GM19455 (cell line): Measurements from ENCODE around the gene ARAP1.

Experiments
- ATAC-seq: cut with Tn5 transposase; IDR thresholded peaks from one replicate; pipeline ENCODE4 v1.9.1; 2021; ENCODE audit not compliant: unreplicated experiment

The ARAP1 gene

DNA sequence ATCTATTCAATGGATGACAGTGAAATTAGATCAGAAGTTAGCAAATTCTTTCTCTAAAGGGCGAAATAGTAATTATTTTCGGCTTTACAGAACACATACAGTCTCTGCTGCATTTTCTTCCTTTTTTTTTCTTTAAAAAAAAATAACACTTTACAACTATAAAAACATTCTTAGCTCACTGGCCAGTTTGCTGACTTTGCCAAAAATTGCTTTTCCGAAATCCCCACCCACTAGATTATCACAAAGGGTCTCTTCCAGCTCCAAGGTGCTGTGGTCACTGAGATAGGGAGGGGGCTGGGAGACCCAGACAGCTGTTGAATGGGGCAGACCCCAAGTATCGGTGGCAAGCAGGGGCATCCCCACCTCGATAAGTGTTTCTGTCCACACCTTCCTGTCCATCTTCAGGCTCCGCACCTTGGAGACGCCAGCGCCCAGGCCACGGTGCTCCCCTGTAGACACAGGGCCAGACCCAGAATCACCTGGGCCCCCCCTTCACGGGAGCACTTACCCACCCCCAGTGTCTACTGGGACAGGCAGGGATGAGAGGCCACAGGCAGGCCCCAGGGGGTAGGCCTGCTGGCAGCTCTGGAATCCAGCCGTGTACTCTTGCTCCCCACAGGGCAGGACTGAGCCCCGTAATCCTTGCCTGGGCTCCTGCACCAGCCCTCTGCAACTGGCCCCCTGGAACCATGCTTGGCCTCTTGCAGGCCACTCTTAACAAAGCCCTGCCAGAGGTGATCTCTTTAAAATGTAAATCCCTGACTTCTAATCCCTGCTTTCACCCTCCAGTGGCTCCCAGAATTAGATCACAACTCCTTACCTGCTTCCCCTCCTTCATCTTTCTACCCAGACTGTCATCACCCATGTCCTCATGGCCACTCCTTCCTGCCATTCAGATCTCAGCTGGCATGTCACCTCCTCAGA, 46.5 kb downstream of the ARAP1 start:
- no peak for ATAC-seq

DNA sequence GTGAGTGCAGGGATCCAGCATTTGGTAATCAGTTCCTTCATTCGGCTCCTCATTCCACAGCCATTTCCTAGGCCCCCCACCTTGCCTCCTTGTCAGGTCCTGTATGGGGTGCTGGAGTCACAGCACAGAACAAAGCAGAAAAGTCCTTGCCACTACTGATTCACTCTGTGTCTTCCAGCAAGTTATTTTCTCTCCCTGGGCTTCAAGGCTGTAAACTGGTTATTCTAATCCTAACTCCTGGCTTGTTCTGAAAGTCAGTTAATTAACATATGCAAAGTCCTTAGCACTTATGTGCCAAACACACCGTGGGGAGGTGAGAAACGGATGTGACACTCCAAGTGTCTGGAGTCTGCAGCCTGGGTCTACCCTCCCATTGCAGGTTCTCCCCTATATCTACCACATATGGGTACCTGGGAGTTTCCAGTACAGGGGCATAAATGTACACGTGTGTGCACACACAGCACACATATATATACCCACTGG, 47.4 kb downstream of the ARAP1 start:
- no peak for ATAC-seq

DNA sequence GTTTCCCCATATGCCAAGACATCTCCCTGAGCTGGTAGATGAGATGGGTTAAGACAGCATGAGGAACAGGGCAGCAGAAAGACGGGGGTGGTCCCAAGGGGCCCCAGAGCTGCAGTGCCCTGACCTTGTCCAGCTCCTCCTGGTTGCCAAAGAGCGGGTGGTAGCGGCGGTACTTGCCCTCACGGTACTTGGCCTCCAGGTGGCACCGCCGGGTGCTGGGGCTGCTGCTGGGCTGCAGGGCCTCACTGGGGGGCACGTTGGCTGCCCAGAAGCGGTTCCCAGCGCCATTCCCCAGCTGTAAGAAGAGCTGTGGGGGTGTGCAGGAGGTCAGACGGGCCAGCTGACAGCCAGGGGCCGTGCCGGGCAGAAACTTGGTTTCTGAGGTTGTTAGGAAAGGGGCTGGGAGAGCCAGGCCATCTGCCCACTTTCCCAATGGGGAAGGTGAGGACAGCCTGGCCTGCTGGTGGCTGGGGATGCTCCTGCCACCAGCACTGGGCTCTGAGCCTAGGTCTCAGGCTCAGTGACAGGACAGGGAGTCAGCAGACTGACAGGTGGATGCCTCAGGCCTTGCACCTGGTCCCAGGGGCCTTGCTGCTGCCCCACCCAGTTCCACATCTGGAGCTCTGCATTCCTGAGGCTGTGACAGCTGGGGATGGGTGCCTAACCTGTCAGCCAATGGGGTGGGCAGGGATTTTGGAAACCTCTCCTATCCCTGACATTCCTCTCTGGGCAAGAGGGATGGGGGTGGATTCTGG, 48.0 kb downstream of the ARAP1 start:
- no peak for ATAC-seq

DNA sequence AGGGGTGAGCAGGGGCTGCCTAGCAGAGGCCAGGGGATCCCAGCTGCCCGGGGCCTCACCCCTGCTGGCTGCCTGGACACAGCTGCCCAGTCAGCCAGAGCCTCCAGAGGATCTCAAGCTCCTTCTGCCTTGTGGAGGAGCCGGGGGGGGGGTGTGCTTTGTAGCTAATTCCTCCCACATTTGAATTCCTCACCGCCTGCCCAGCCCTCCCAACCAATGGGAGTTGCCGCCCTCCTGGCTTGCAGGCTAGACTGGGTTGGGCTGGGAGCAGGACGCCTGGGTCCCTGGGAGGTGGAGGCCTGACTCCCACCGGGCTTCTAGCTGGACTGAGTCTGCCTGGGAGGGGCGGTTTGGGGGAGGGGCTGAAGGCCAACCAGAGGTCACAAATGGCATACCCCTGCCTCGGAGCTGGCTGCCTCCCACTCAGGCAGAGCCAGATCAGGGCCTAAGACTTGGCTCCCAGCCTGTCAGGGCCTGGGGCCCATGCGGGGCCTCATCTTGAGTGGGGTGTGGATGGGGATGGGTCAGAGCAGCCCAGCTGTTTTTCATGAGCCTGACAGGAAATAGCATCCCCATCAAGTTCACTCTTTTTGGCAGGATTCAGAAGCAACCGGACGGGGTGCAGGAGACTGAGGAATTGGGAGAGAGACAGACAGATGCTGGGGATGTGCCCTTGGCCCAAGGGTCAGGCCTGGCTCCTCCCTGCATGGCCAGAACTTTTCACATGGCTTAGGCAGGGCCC, 48.8 kb downstream of the ARAP1 start:
- ATAC-seq: no peak

- ATAC-seq: no peak
Measured at GRCh38 chr11:72702577-72703241, 49.5 kb downstream of the ARAP1 start.

DNA sequence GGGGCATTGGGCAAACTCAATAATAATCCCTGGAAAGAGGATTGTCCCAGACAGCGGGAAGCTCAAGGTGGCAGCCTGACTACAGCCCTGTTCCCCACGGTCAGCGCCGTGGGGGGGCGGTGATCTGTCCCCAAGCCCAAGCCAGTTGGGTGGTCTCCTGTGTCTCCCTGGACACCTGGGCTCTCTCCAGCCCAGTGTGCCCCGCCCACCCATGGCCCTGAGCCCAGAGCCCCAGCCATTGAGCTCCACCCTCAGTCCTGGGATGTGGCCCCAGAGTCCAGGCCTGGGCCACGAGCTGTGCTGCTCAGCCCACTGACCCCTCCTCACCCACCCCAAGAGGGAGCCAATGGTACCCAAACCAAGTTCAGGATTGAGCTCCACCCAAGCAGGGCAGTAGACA, 50.1 kb downstream of the ARAP1 start:
- no peak for ATAC-seq

DNA sequence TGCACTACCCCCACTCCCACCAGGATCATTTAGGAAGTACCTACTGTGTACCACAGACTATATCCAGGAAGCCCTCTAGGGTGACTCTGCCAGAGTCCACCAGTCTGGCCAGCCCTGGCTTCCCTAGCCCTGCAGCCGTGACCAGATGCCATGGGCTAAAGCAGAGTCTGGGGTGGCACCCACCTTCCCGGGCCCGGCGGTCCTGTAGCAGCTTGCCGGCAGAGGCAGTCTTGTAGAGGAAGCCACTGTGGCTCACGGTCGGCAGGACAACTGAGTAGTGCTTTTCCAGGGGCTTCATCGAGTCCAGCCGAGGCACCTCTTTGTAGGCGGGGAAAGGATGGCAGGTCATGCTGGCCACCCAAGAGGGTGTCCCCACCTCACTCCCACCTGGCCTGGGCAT, 50.7 kb downstream of the ARAP1 start:
- ATAC-seq: no peak

DNA sequence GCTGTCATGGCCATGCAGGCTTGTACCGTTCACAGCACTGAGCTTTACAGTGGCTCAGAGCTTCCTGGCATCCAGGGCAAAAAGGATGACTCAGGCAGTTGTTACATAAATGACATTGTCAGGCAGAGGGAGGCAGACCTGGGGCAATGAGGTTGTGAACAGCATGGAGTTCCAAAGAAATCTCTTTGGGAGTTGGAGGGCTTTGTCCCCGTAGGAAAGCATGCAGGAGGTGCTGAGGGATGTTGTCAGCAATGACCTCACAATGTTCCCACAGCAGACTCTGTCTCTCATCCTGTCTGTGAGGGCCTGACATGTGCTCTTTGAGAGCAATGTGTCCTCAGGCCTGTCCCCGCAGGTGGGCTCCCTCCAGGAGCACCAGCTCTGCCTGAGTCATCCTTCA, 52.1 kb downstream of the ARAP1 start:
- ATAC-seq: no peak

GRCh38 chr11:72697814-72698213, 54.4 kb downstream of the ARAP1 start:
- ATAC-seq: no peak

- no peak for ATAC-seq
Measured at GRCh38 chr11:72696866-72697700, 55.1 kb downstream of the ARAP1 start.

GRCh38 chr11:72695354-72695753, 56.9 kb downstream of the ARAP1 start:
- ATAC-seq: no peak

- ATAC-seq: no peak
Measured at GRCh38 chr11:72693271-72693968, 58.8 kb downstream of the ARAP1 start.

- no peak for ATAC-seq
Measured at GRCh38 chr11:72692498-72693237, 59.5 kb downstream of the ARAP1 start.

- no peak for ATAC-seq
Measured at GRCh38 chr11:72690166-72690565, 62.0 kb downstream of the ARAP1 start.

DNA sequence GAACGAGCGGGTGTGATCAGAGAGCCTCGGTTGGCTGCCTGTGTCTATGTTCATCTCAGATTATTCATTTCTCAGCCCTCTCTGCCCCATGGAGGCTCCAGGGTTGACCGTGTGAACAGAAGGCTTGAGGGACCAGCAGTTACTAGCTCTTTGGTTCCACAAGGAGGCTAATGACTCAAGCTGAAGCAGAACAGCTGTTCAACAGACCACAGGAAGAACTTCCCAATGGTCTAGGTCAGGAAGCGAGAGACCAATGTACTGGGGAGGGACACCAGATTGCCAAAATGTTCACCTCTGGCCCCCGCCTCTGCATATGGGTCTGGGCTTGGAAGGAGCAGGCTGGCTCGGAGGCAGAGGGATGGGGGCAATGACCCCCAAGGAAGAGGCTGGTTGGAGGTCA, 63.3 kb downstream of the ARAP1 start:
- no peak for ATAC-seq

DNA sequence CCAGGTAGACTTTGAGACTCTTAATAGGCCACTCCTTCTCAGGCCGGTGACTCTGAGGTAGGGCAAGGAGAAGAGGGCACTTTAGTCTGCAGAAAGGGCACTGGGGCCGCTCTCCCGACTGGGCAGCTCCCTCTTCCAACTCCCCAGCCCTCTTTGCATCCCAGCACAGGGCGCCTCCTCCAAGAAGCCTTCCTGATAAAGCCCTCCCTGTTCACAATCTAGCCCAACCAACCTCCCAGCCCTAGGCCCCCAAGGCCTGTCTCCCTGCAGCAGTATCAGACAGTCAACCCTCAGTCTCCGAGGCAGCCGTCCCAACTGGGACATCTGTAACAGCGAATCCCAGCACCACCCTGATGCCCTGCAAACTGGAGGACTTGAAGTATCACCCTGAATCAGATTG, 63.7 kb downstream of the ARAP1 start:
- no peak for ATAC-seq

DNA sequence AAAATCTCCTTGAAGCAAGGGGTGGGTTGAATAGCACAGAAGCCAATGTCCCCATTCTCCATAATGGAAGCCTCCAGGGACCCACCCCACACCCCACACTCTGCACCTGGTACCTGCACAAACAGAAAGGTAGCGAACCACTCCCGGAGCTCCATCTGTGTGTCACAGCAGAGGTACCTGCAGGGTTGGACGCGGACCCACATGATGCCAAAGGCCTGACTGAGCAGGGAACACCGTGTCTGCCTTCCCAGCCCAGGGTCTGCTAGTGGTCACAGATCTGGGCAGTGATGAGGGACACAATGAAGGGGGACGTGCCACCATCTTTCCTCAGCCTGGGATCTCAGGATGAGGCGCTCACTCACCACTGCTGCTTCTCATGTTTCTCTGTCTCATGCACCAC, 64.9 kb downstream of the ARAP1 start:
- no peak for ATAC-seq

DNA sequence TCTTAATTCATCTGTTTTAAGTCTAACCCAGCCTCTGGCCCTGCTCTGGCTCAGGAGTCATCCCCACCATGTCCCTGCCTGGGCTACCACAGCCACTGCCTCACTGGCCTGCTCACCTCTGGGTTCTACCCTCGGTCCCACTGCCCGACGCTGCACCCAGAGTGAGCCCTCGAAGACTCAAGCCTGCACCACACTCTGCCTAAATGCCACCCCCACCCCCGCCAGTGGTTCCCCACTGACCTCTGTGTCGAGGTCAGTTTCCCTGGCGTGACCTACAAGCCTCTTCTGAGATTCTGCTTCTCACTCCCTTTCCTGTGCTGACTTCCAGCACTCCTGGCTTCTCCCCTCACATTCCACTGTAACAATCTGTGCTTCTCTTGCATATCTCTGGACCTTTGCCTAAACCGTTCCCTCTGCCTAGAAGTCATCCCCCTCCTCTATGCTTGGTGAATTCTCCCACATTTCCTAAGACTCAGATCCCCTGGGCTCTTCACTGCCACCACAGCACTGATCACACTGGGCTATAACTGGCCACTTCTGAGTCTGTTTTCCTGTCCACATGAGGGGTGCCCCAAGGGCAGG, 65.5 kb downstream of the ARAP1 start:
- ATAC-seq: no peak
